Panc1 (cell line): ENCODE data around the gene HS1BP3. TPM values are rescaled to one million over a fixed set of nuclear protein-coding genes. Genes with fewer than 3 reads are reported as not detected.

Experiments used
- ATAC-seq: fragments of 200-7000 bp; cut with Tn5 transposase; 2 replicates; pipeline ENCODE4 v1.9.1; 2020; ENCODE audit warnings: mild to moderate bottlenecking, moderate library complexity
- BruUV-seq: library from RNA; stranded (reverse); fragments of 400-500 nt; replicated peaks from 2 replicates; lab custom pipeline; 2021; lab: Mats Ljungman, UMichigan
- CTCF ChIA-PET: fragments of 300-600 bp; sonication (Branson Sonifier 250); formaldehyde crosslinking; loops from one replicate; lab custom pipeline; 2022; ENCODE audit warnings: antibody characterized with exemption; lab: Charles Lee
- POLR2A ChIA-PET: fragments of 300-600 bp; sonication (Branson Sonifier 250); formaldehyde crosslinking; loops from one replicate; lab custom pipeline; 2022; ENCODE audit warnings: antibody characterized with exemption; lab: Charles Lee
- DNase-seq: peaks from one replicate; pipeline ENCODE4 v3.0.0-alpha.2; 2010; ENCODE audit warnings: low read depth, low spot score
- H3K27ac ChIP-seq: 2 replicates; pipeline ENCODE4 v1.5.1; 2011; ENCODE audit warnings: mild to moderate bottlenecking, low read length, inconsistent platforms
- H3K27me3 ChIP-seq: fragments of 200-500 bp; sonication (Bioruptor generic); 2 replicates; pipeline ENCODE4 v1.6.0; 2014; ENCODE audit warnings: low read length, inconsistent platforms; ENCODE audit not compliant: control insufficient read depth, insufficient read depth
- H3K36me3 ChIP-seq: fragments of 200-500 bp; sonication (Bioruptor generic); 2 replicates; pipeline ENCODE4 v1.5.1; 2014; ENCODE audit warnings: inconsistent platforms, mild to moderate bottlenecking, low read length, moderate library complexity; ENCODE audit not compliant: control insufficient read depth, insufficient read depth
- H3K4me1 ChIP-seq: 2 replicates; pipeline ENCODE4 v1.5.1; 2011; ENCODE audit warnings: inconsistent platforms, mild to moderate bottlenecking, low read length, moderate library complexity; ENCODE audit not compliant: control insufficient read depth, insufficient read depth
- H3K4me3 ChIP-seq, 2 experiments: 2 replicates each; pipeline ENCODE4 v1.5.1; 2011 to 2012; ENCODE audit warnings: low read depth in 2 of 2, low read length in 2 of 2, mild to moderate bottlenecking in 2 of 2, inconsistent platforms in 1 of 2, moderate library complexity in 1 of 2
- H3K9me3 ChIP-seq: fragments of 200-500 bp; sonication (Bioruptor generic); 2 replicates; pipeline ENCODE4 v1.5.1; 2014; ENCODE audit warnings: low read depth, mild to moderate bottlenecking, inconsistent platforms, low read length, moderate library complexity; ENCODE audit not compliant: control insufficient read depth, insufficient read depth
- CTCF ChIP-seq: fragments of 450-650 bp; IDR thresholded peaks from 2 replicates; pipeline ENCODE4 v1.5.1; 2017; ENCODE audit warnings: mild to moderate bottlenecking
- POLR2AphosphoS5 ChIP-seq: IDR thresholded peaks from 2 replicates; pipeline ENCODE4 v1.6.1; 2012; ENCODE audit warnings: mild to moderate bottlenecking, low read depth, low read length, moderate library complexity
- REST ChIP-seq, 2 experiments: IDR thresholded peaks; 2 replicates each; pipeline ENCODE4 v1.6.1; 2011 to 2012; ENCODE audit warnings: low read depth in 2 of 2, control low read depth in 1 of 2, low read length in 1 of 2, mild to moderate bottlenecking in 1 of 2, moderate library complexity in 1 of 2; ENCODE audit not compliant: insufficient read depth in 1 of 2
- SIN3A ChIP-seq: IDR thresholded peaks from 2 replicates; pipeline ENCODE4 v1.6.1; 2012; ENCODE audit warnings: low read depth, mild to moderate bottlenecking, low read length, moderate library complexity, borderline replicate concordance; ENCODE audit not compliant: insufficient read depth
- TCF7L2 ChIP-seq: IDR thresholded peaks from 2 replicates; pipeline ENCODE4 v1.6.1; 2011; ENCODE audit warnings: mild to moderate bottlenecking, low read depth, low read length, inconsistent platforms
- in situ Hi-C: cut with HindIII; loops from 2 replicates; pipeline ENCODE4 v1.10.0; 2016; ENCODE audit warnings: low sequenced_read_pairs, low pct_unique_long_range_greater_than_20kb
- intact Hi-C: fragments of 100-400 bp; cut with micrococcal nuclease; formaldehyde crosslinking; loops from one replicate; pipeline ENCODE4 v1.10.0; 2022; ENCODE audit not compliant: unreplicated experiment
- total RNA-seq: library from RNA; stranded (reverse); gene quantifications from one replicate; pipeline ENCODE4 v1.2.1, GENCODE V29; 2021; ENCODE audit not compliant: unreplicated experiment

HS1BP3 gene
- total RNA-seq, 1 experiment from 2014 or later, result 46.1 TPM

- no peaks in the 10 kb centered on the region for H3K4me1 ChIP-seq
- in situ Hi-C loops, result loop anchor here (25.0 kb wide), 1 partner anchor 200 kb away; the partner anchor contains the start of gene RHOB
- H3K27me3 ChIP-seq, result no peaks in the 10 kb centered on the region
- intact Hi-C loops, result no loop called here
- no peak for DNase-seq
- H3K9me3 ChIP-seq, result no peaks in the 10 kb centered on the region
- no peak overlapping the region for H3K4me3 ChIP-seq
- no peak for ATAC-seq
- CTCF ChIA-PET, result no interaction called here
- POLR2A ChIA-PET, result no interaction called here
- TF ChIP-seq SIN3A, result no peak
- TF ChIP-seq POLR2AphosphoS5, result no peak
- no peak for TF ChIP-seq CTCF
- TF ChIP-seq TCF7L2, result no peak
- no peak for TF ChIP-seq REST (IDR thresholded peaks at IDR 0.05; ENCODE audit: insufficient read depth in 1 of 2, low read depth in 2 of 2, low read length in 1 of 2)
- no peak overlapping the region for H3K27ac ChIP-seq
- no TSS peak for BruUV-seq
- H3K36me3 ChIP-seq, result no peaks in the 10 kb centered on the region; the same call in 1 of the 2 replicates
Measured at GRCh38 chr2:20637147-20637546, 13.8 kb downstream of the HS1BP3 start.

- H3K27me3 ChIP-seq, result no peaks in the 10 kb centered on the region
- ATAC-seq (peak; percentile 97), DNase-seq (no peak)
- no peak for TF ChIP-seq TCF7L2
- no peak for TF ChIP-seq SIN3A
- TF ChIP-seq CTCF, result peak; percentile 95
- no peak for TF ChIP-seq REST (IDR thresholded peaks at IDR 0.05; ENCODE audit: insufficient read depth in 1 of 2, low read depth in 2 of 2, low read length in 1 of 2)
- peak; percentile 35; the same call in 1 of the 2 replicates for TF ChIP-seq POLR2AphosphoS5
- H3K36me3 ChIP-seq, result no peaks in the 10 kb centered on the region; the same call in 1 of the 2 replicates
- no peak overlapping the region for H3K27ac ChIP-seq
- intact Hi-C loops, result loop anchor here (1.0 kb wide), 1 partner anchor 193 kb away; no protein-coding TSS in a partner anchor
- no TSS peak for BruUV-seq
- POLR2A ChIA-PET, result interaction anchor here (0.6 kb wide), 1 partner anchor 252 kb away, joined by 6 read pairs; no protein-coding TSS in a partner anchor
- CTCF ChIA-PET, result interaction anchor here (0.6 to 1.4 kb wide), 13 partner anchors 17 to 236 kb away, joined by 3 to 23 read pairs (median 4); partner anchors contain the start of gene RHOB
- in situ Hi-C loops, result loop anchor here (25.0 kb wide), 1 partner anchor 199 kb away; the partner anchor contains the start of gene RHOB
- H3K4me3 ChIP-seq, result no peak overlapping the region
- H3K9me3 ChIP-seq, result no peaks in the 10 kb centered on the region
- no peaks in the 10 kb centered on the region for H3K4me1 ChIP-seq
Measured at GRCh38 chr2:20635675-20636584, 15.0 kb downstream of the HS1BP3 start.
